SK-N-SH treated with all-trans-retinoic acid at 6 μM for 48 hours (cell line): ENCODE measurements around the gene TVP23A.

Experiments
- ATAC-seq: fragments of 200-7000 bp; cut with Tn5 transposase; 3 replicates; pipeline ENCODE4 v1.9.1; 2020; ENCODE audit warnings: mild to moderate bottlenecking, moderate library complexity
- ARNTL ChIP-seq: fragments of 450-650 bp; formaldehyde crosslinking; IDR thresholded peaks from 2 replicates; pipeline ENCODE4 v1.5.0; 2020; ENCODE audit warnings: low read depth, mild to moderate bottlenecking, moderate library complexity, borderline replicate concordance
- CSDC2 ChIP-seq: fragments of 250-450 bp; sonication (Bioruptor Pico); IDR thresholded peaks from 2 replicates; pipeline ENCODE4 v1.5.0; 2020; ENCODE audit warnings: mild to moderate bottlenecking, moderate library complexity
- ESRRG ChIP-seq: fragments of 250-450 bp; sonication (Bioruptor Pico); IDR thresholded peaks from 2 replicates; pipeline ENCODE4 v1.6.1; 2021; ENCODE audit warnings: mild to moderate bottlenecking
- GLIS3 ChIP-seq: fragments of 250-450 bp; sonication (Bioruptor Pico); IDR thresholded peaks from 2 replicates; pipeline ENCODE4 v1.5.0; 2020; ENCODE audit warnings: mild to moderate bottlenecking, moderate library complexity
- ISL1 ChIP-seq: fragments of 250-450 bp; sonication (Bioruptor Pico); IDR thresholded peaks from 2 replicates; pipeline ENCODE4 v2.1.2; 2022; ENCODE audit warnings: mild to moderate bottlenecking, moderate library complexity
- OSR1 ChIP-seq: fragments of 250-450 bp; sonication (Bioruptor Pico); IDR thresholded peaks from 2 replicates; pipeline ENCODE4 v1.8.0; 2022; ENCODE audit warnings: moderate library complexity, mild to moderate bottlenecking, inconsistent platforms
- PPARA ChIP-seq: fragments of 250-450 bp; sonication (Bioruptor Pico); IDR thresholded peaks from 2 replicates; pipeline ENCODE4 v1.5.0; 2020; ENCODE audit warnings: mild to moderate bottlenecking, borderline replicate concordance
- RARB ChIP-seq: fragments of 250-450 bp; sonication (Bioruptor Pico); IDR thresholded peaks from 2 replicates; pipeline ENCODE4 v1.8.0; 2021; ENCODE audit warnings: mild to moderate bottlenecking, moderate library complexity
- SNAI2 ChIP-seq: fragments of 250-450 bp; sonication (Bioruptor Pico); IDR thresholded peaks from 2 replicates; pipeline ENCODE4 v1.5.0; 2020; ENCODE audit warnings: mild to moderate bottlenecking, moderate library complexity
- TCF4 ChIP-seq: fragments of 250-450 bp; sonication (Bioruptor Pico); IDR thresholded peaks from 2 replicates; pipeline ENCODE4 v1.8.0; 2021; ENCODE audit warnings: mild to moderate bottlenecking, moderate library complexity, borderline replicate concordance
- TOX ChIP-seq: fragments of 250-450 bp; sonication (Bioruptor Pico); IDR thresholded peaks from 2 replicates; pipeline ENCODE4 v1.8.0; 2021; ENCODE audit warnings: mild to moderate bottlenecking, moderate library complexity, borderline replicate concordance
- ZFP3 ChIP-seq: fragments of 250-450 bp; sonication (Bioruptor Pico); IDR thresholded peaks from 2 replicates; pipeline ENCODE4 v1.5.0; 2020; ENCODE audit warnings: mild to moderate bottlenecking, moderate library complexity
- ZFP30 ChIP-seq: fragments of 450-650 bp; formaldehyde crosslinking; IDR thresholded peaks from 2 replicates; pipeline ENCODE4 v1.5.0; 2022; ENCODE audit warnings: mild to moderate bottlenecking, moderate library complexity
- ZNF565 ChIP-seq: fragments of 450-650 bp; formaldehyde crosslinking; conservative IDR thresholded peaks from 2 replicates; pipeline ENCODE4 v1.5.0; 2020; ENCODE audit warnings: low read depth, mild to moderate bottlenecking, moderate library complexity
- ZNF70 ChIP-seq: fragments of 450-650 bp; formaldehyde crosslinking; IDR thresholded peaks from 2 replicates; pipeline ENCODE4 v1.5.0; 2020; ENCODE audit warnings: mild to moderate bottlenecking, moderate library complexity
- ZNF8 ChIP-seq: fragments of 450-650 bp; formaldehyde crosslinking; IDR thresholded peaks from 2 replicates; pipeline ENCODE4 v1.5.0; 2020; ENCODE audit warnings: mild to moderate bottlenecking, moderate library complexity
- TF ChIP-seq, protein P1 (sequence below): fragments of 250-450 bp; sonication (Bioruptor Pico); IDR thresholded peaks from 2 replicates; pipeline ENCODE4 v1.5.1; 2021; ENCODE audit warnings: mild to moderate bottlenecking, moderate library complexity
- TF ChIP-seq, protein P2 (sequence below): fragments of 250-450 bp; sonication (Bioruptor Pico); IDR thresholded peaks from 2 replicates; pipeline ENCODE4 v1.8.0; 2020; ENCODE audit warnings: mild to moderate bottlenecking, moderate library complexity, borderline replicate concordance
- TF ChIP-seq, protein P3 (sequence below): fragments of 250-450 bp; sonication (Bioruptor Pico); IDR thresholded peaks from 2 replicates; pipeline ENCODE4 v1.5.0; 2020; ENCODE audit warnings: mild to moderate bottlenecking, moderate library complexity
- TF ChIP-seq, protein P4 (sequence below): fragments of 250-450 bp; sonication (Bioruptor Pico); IDR thresholded peaks from 2 replicates; pipeline ENCODE4 v1.5.1; 2020; ENCODE audit warnings: low read depth, mild to moderate bottlenecking, moderate library complexity

Gene TVP23A

DNA sequence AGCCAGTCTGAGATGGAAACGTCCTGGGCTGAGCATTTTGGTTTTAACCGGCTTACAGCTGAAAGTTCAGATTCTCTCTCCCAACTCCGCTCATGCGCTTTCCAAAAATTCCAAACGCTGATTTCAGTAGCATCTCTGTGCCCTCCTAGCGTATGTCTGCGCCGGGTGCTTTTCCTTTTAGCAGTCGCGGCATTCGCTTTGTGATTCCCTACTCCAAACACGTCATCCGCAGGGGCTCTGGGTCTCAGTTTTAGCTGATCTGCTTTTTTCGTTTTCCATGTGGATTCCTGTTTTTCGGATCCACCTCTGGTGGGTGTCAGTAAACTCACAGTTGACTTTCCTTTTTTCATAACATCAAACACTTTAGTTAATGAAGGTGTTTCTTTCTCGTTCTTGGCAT lies 22.1 kb upstream of the TVP23A start:
- TF ChIP-seq, protein P1, sequence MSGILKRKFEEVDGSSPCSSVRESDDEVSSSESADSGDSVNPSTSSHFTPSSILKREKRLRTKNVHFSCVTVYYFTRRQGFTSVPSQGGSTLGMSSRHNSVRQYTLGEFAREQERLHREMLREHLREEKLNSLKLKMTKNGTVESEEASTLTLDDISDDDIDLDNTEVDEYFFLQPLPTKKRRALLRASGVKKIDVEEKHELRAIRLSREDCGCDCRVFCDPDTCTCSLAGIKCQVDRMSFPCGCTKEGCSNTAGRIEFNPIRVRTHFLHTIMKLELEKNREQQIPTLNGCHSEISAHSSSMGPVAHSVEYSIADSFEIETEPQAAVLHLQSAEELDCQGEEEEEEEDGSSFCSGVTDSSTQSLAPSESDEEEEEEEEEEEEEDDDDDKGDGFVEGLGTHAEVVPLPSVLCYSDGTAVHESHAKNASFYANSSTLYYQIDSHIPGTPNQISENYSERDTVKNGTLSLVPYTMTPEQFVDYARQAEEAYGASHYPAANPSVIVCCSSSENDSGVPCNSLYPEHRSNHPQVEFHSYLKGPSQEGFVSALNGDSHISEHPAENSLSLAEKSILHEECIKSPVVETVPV (CRISPR knock-in tag), result no peak
- TF ChIP-seq TOX (CRISPR knock-in tag) (no peak), ZNF8 (CRISPR knock-in tag) (no peak), ZNF70 (CRISPR knock-in tag) (no peak), ZNF565 (CRISPR knock-in tag) (no peak), CSDC2 (CRISPR knock-in tag) (no peak), ZFP3 (no peak), TCF4 (CRISPR knock-in tag) (no peak), SNAI2 (CRISPR knock-in tag) (no peak), PPARA (no peak)
- TF ChIP-seq, protein P2, sequence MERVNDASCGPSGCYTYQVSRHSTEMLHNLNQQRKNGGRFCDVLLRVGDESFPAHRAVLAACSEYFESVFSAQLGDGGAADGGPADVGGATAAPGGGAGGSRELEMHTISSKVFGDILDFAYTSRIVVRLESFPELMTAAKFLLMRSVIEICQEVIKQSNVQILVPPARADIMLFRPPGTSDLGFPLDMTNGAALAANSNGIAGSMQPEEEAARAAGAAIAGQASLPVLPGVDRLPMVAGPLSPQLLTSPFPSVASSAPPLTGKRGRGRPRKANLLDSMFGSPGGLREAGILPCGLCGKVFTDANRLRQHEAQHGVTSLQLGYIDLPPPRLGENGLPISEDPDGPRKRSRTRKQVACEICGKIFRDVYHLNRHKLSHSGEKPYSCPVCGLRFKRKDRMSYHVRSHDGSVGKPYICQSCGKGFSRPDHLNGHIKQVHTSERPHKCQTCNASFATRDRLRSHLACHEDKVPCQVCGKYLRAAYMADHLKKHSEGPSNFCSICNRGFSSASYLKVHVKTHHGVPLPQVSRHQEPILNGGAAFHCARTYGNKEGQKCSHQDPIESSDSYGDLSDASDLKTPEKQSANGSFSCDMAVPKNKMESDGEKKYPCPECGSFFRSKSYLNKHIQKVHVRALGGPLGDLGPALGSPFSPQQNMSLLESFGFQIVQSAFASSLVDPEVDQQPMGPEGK, result no peak
- no peak for ATAC-seq

DNA sequence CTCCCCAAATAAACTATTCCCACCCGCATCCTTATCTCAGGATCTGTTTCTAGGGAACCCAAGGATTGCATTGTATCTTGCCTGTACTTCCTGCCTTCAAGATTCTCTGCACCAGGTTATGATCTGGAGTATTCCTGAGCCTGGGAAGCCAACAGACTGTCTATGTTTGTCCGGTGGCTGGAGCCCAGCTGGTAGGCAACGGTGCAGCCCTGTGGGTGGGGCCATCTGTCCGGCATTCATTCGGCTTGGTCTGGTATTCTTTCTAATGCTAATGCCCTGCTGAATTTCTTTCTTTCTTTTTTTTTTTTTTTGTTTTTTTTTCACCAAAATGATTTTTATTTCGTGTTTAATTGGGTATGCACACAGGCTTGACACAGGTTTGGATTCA lies 20.7 kb upstream of the TVP23A start:
- TF ChIP-seq TCF4 (CRISPR knock-in tag) (no peak), ZNF8 (CRISPR knock-in tag) (no peak), ZNF565 (CRISPR knock-in tag) (no peak), ZFP30 (CRISPR knock-in tag) (no peak), OSR1 (no peak), PPARA (no peak), ISL1 (CRISPR knock-in tag) (no peak), ESRRG (no peak), RARB (no peak), GLIS3 (CRISPR knock-in tag) (no peak), ARNTL (CRISPR knock-in tag) (no peak), ZFP3 (no peak), ZNF70 (CRISPR knock-in tag) (no peak), TOX (CRISPR knock-in tag) (no peak)
- TF ChIP-seq, protein P1 (CRISPR knock-in tag), result no peak
- TF ChIP-seq, protein P2, result no peak
- TF ChIP-seq, protein P3, sequence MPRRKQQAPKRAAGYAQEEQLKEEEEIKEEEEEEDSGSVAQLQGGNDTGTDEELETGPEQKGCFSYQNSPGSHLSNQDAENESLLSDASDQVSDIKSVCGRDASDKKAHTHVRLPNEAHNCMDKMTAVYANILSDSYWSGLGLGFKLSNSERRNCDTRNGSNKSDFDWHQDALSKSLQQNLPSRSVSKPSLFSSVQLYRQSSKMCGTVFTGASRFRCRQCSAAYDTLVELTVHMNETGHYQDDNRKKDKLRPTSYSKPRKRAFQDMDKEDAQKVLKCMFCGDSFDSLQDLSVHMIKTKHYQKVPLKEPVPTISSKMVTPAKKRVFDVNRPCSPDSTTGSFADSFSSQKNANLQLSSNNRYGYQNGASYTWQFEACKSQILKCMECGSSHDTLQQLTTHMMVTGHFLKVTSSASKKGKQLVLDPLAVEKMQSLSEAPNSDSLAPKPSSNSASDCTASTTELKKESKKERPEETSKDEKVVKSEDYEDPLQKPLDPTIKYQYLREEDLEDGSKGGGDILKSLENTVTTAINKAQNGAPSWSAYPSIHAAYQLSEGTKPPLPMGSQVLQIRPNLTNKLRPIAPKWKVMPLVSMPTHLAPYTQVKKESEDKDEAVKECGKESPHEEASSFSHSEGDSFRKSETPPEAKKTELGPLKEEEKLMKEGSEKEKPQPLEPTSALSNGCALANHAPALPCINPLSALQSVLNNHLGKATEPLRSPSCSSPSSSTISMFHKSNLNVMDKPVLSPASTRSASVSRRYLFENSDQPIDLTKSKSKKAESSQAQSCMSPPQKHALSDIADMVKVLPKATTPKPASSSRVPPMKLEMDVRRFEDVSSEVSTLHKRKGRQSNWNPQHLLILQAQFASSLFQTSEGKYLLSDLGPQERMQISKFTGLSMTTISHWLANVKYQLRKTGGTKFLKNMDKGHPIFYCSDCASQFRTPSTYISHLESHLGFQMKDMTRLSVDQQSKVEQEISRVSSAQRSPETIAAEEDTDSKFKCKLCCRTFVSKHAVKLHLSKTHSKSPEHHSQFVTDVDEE (CRISPR knock-in tag), result no peak
- TF ChIP-seq, protein P4, sequence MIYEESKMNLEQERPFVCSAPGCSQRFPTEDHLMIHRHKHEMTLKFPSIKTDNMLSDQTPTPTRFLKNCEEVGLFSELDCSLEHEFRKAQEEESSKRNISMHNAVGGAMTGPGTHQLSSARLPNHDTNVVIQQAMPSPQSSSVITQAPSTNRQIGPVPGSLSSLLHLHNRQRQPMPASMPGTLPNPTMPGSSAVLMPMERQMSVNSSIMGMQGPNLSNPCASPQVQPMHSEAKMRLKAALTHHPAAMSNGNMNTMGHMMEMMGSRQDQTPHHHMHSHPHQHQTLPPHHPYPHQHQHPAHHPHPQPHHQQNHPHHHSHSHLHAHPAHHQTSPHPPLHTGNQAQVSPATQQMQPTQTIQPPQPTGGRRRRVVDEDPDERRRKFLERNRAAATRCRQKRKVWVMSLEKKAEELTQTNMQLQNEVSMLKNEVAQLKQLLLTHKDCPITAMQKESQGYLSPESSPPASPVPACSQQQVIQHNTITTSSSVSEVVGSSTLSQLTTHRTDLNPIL, result no peak
- ATAC-seq, result no peak
